IMR-90 (cell line): ENCODE results near the gene DMAC2L. TPM values are rescaled to one million over a fixed set of nuclear protein-coding genes. Genes with fewer than 3 reads are reported as not detected.
A peak's percentile ranks its signal among the peaks of the same experiment; 100 is the strongest.

Source experiments
- ATAC-seq: fragments of 200-7000 bp; cut with Tn5 transposase; 2 replicates; pipeline ENCODE4 v1.9.1; 2020; ENCODE audit warnings: low read depth, mild to moderate bottlenecking, moderate library complexity
- BruUV-seq: library from RNA; stranded (reverse); fragments of 400-500 nt; replicated peaks from 2 replicates; lab custom pipeline; 2021; lab: Mats Ljungman, UMichigan
- CTCF ChIA-PET: fragments of 300-600 bp; formaldehyde crosslinking; extraction: SDS; loops from one replicate; lab custom pipeline; 2021; ENCODE audit warnings: antibody characterized with exemption; lab: Yijun Ruan, JAX
- POLR2A ChIA-PET: fragments of 300-600 bp; sonication (Branson Sonifier 250); formaldehyde crosslinking; loops from one replicate; lab custom pipeline; 2022; ENCODE audit warnings: antibody characterized with exemption; ENCODE audit not compliant: unreplicated experiment; lab: Charles Lee
- DNase-seq: peaks from one replicate; pipeline ENCODE4 v3.0.0; 2013
- H2AFZ ChIP-seq: replicated peaks from 2 replicates; pipeline ENCODE3; 2013; ENCODE audit warnings: low read length, mild to moderate bottlenecking; ENCODE audit not compliant: poor library complexity
- H2AK5ac ChIP-seq: 2 replicates; pipeline ENCODE4 v1.6.1; 2013; ENCODE audit warnings: low read depth, low read length, inconsistent platforms
- H2AK9ac ChIP-seq: replicated peaks from 2 replicates; pipeline ENCODE3; 2013; ENCODE audit warnings: mild to moderate bottlenecking, low read depth, low read length, moderate library complexity; ENCODE audit not compliant: poor library complexity
- H2BK120ac ChIP-seq: 2 replicates; pipeline ENCODE4 v1.6.1; 2013; ENCODE audit warnings: low read depth, low read length, inconsistent platforms
- H2BK15ac ChIP-seq: 3 replicates; pipeline ENCODE4 v1.6.1; 2013; ENCODE audit warnings: low read depth, low read length, inconsistent platforms
- H2BK20ac ChIP-seq: 2 replicates; pipeline ENCODE4 v1.6.1; 2013; ENCODE audit warnings: low read depth, mild to moderate bottlenecking, inconsistent platforms, low read length, moderate library complexity
- H2BK5ac ChIP-seq: 2 replicates; pipeline ENCODE4 v1.6.1; 2013; ENCODE audit warnings: mild to moderate bottlenecking, low read depth, low read length, inconsistent platforms; ENCODE audit not compliant: poor library complexity, severe bottlenecking
- H3K14ac ChIP-seq: replicated peaks from 2 replicates; pipeline ENCODE4 v1.6.1; 2013; ENCODE audit warnings: low read depth, low read length, inconsistent platforms
- H3K18ac ChIP-seq: 2 replicates; pipeline ENCODE4 v1.6.1; 2013; ENCODE audit warnings: low read depth, low read length, control low read depth
- H3K23ac ChIP-seq: 2 replicates; pipeline ENCODE4 v1.6.1; 2013; ENCODE audit warnings: low read depth, low read length, inconsistent platforms
- H3K27ac ChIP-seq: 2 replicates; pipeline ENCODE4 v1.5.1; 2013; ENCODE audit warnings: mild to moderate bottlenecking, control low read depth, low read length; ENCODE audit not compliant: insufficient read depth
- H3K27me3 ChIP-seq: 2 replicates; pipeline ENCODE4 v1.6.1; 2013; ENCODE audit warnings: low read length; ENCODE audit not compliant: control insufficient read depth, insufficient read depth
- H3K36me3 ChIP-seq: 2 replicates; pipeline ENCODE4 v1.6.1; 2013; ENCODE audit warnings: low read length, mixed read lengths; ENCODE audit not compliant: control insufficient read depth, insufficient read depth
- H3K4ac ChIP-seq: 2 replicates; pipeline ENCODE4 v1.6.1; 2013; ENCODE audit warnings: low read depth, low read length, inconsistent platforms
- H3K4me1 ChIP-seq: 2 replicates; pipeline ENCODE4 v1.6.1; 2013; ENCODE audit warnings: low read length, mixed read lengths; ENCODE audit not compliant: control insufficient read depth, insufficient read depth
- H3K4me2 ChIP-seq: 2 replicates; pipeline ENCODE4 v1.6.1; 2013; ENCODE audit warnings: low read depth, mild to moderate bottlenecking, control low read depth, low read length, moderate library complexity
- H3K4me3 ChIP-seq: 2 replicates; pipeline ENCODE4 v1.5.1; 2013; ENCODE audit warnings: low read depth, mild to moderate bottlenecking, control low read depth, low read length, moderate library complexity; ENCODE audit not compliant: insufficient read depth
- H3K56ac ChIP-seq: 2 replicates; pipeline ENCODE4 v1.6.1; 2013; ENCODE audit warnings: low read length, inconsistent platforms; ENCODE audit not compliant: insufficient read depth; ENCODE audit errors: extremely low read depth
- H3K79me1 ChIP-seq, 2 experiments: 2 replicates each; pipeline ENCODE4 v1.6.1; 2013; ENCODE audit warnings: low read length in 2 of 2, inconsistent platforms in 1 of 2, low read depth in 1 of 2
- H3K9ac ChIP-seq: 2 replicates; pipeline ENCODE4 v1.6.1; 2013; ENCODE audit warnings: low read depth, low read length, control low read depth
- H3K9me1 ChIP-seq: 2 replicates; pipeline ENCODE4 v1.6.1; 2013; ENCODE audit warnings: low read length, inconsistent platforms; ENCODE audit not compliant: insufficient read depth
- H3K9me3 ChIP-seq: 2 replicates; pipeline ENCODE4 v1.6.1; 2013; ENCODE audit warnings: low read length; ENCODE audit not compliant: control insufficient read depth, insufficient read depth
- H4K20me1 ChIP-seq: 2 replicates; pipeline ENCODE4 v1.6.1; 2013; ENCODE audit warnings: low read length, inconsistent platforms; ENCODE audit not compliant: insufficient read depth
- H4K5ac ChIP-seq: 2 replicates; pipeline ENCODE4 v1.6.1; 2013; ENCODE audit warnings: mild to moderate bottlenecking, low read depth, low read length, control low read depth
- H4K8ac ChIP-seq, 2 experiments: 2 replicates each; pipeline ENCODE4 v1.6.1; 2013; ENCODE audit warnings: low read depth in 2 of 2, low read length in 2 of 2, control low read depth in 1 of 2, inconsistent platforms in 1 of 2
- H4K91ac ChIP-seq: 2 replicates; pipeline ENCODE4 v1.6.1; 2013; ENCODE audit warnings: low read depth, low read length, inconsistent platforms; ENCODE audit not compliant: insufficient read depth
- BHLHE40 ChIP-seq: fragments of 150-350 bp; IDR thresholded peaks from 2 replicates; pipeline ENCODE4 v1.6.1; 2016; ENCODE audit warnings: mild to moderate bottlenecking, low read depth, low read length
- CEBPB ChIP-seq: IDR thresholded peaks from 2 replicates; pipeline ENCODE4 v1.6.1; 2012; ENCODE audit warnings: low read depth, low read length, improper control_type of control experiment
- CHD1 ChIP-seq: IDR thresholded peaks from 2 replicates; pipeline ENCODE4 v1.6.1; 2012; ENCODE audit warnings: low read depth, low read length, improper control_type of control experiment
- ELK1 ChIP-seq: fragments of 150-350 bp; IDR thresholded peaks from 2 replicates; pipeline ENCODE4 v1.6.1; 2016; ENCODE audit warnings: low read depth, mild to moderate bottlenecking, low read length, moderate library complexity, borderline replicate concordance
- MAZ ChIP-seq: IDR thresholded peaks from 2 replicates; pipeline ENCODE4 v1.6.1; 2012; ENCODE audit warnings: low read depth, mild to moderate bottlenecking, low read length, improper control_type of control experiment, moderate library complexity, borderline replicate concordance
- NFE2L2 ChIP-seq: fragments of 150-350 bp; IDR thresholded peaks from 2 replicates; pipeline ENCODE4 v1.6.1; 2016; ENCODE audit warnings: low read depth, mild to moderate bottlenecking, low read length
- POLR2A ChIP-seq: IDR thresholded peaks from 2 replicates; pipeline ENCODE4 v1.6.1; 2012; ENCODE audit warnings: mild to moderate bottlenecking, low read depth, low read length
- RCOR1 ChIP-seq: IDR thresholded peaks from 2 replicates; pipeline ENCODE4 v1.6.1; 2012; ENCODE audit warnings: mild to moderate bottlenecking, low read length, improper control_type of control experiment; ENCODE audit not compliant: insufficient replicate concordance
- RFX5 ChIP-seq: IDR thresholded peaks from 2 replicates; pipeline ENCODE4 v1.8.0; 2012; ENCODE audit warnings: low read depth, mild to moderate bottlenecking, low read length, moderate library complexity
- SMC3 ChIP-seq: fragments of 150-350 bp; IDR thresholded peaks from 2 replicates; pipeline ENCODE4 v1.6.1; 2016; ENCODE audit warnings: low read depth, mild to moderate bottlenecking, antibody characterized with exemption, low read length, moderate library complexity
- USF2 ChIP-seq: fragments of 150-350 bp; IDR thresholded peaks from 2 replicates; pipeline ENCODE4 v1.6.1; 2017; ENCODE audit warnings: mild to moderate bottlenecking, antibody characterized with exemption, low read length, low read depth
- WGBS, 2 experiments: methylation state at CpG; one replicate each; pipeline versions ENCODE4 v1.1.5 to v1.1.7; 2013; ENCODE audit warnings: missing lambda C conversion rate in 2 of 2; ENCODE audit not compliant: insufficient read length in 1 of 2; ENCODE audit errors: extremely low coverage in 2 of 2; 5-methylcytosine and 5-hydroxymethylcytosine counted together
- dilution Hi-C: fragments of 300-500 bp; cut with HindIII; formaldehyde crosslinking; loops from one replicate; pipeline ENCODE4 v1.14.3; 2018; ENCODE audit warnings: low sequenced_read_pairs; ENCODE audit not compliant: unreplicated experiment
- in situ Hi-C: fragments of 300-500 bp; cut with MboI; formaldehyde crosslinking; loops from 3 replicates; pipeline ENCODE4 v1.14.3; 2019; ENCODE audit warnings: low sequenced_read_pairs, inconsistent platforms, mixed read lengths
- intact Hi-C: fragments of 100-400 bp; cut with micrococcal nuclease; formaldehyde crosslinking; loops from 2 replicates; pipeline ENCODE4 v1.10.0; 2022
- polyA plus RNA-seq, 3 experiments: library from polyadenylated mRNA; depleted of rRNA; stranded (reverse); fragments of >200 nt; gene quantifications; 2 replicates each; pipeline ENCODE4 v1.2.3, GENCODE V29; 2012; ENCODE audit warnings: low replicate concordance in 1 of 3
- total RNA-seq: library from RNA; depleted of rRNA; stranded (reverse); fragments of >200 nt; gene quantifications from 2 replicates; pipeline ENCODE4 v1.2.3, GENCODE V29; 2012
- TF ChIP-seq, protein P1 (sequence below): conservative IDR thresholded peaks from 2 replicates; pipeline ENCODE4 v1.5.1; 2012; ENCODE audit warnings: mild to moderate bottlenecking, low read depth, low read length, improper control_type of control experiment

Gene DMAC2L
- total and polyA plus RNA-seq, 2 of the 4 experiments (the other 2 are of a cell fraction): 5.0 to 6.1 TPM

- 0 out of 2 replicates have a peak overlapping the region, but pooled peaks have one; percentile 17 for H3K56ac ChIP-seq
- H2BK120ac ChIP-seq: peak overlapping the region; percentile 81
- CTCF ChIA-PET: interaction anchor here (1.1 to 1.2 kb wide), 2 partner anchors 54 to 180 kb away, joined by 3 read pairs; partner anchors contain the start of gene CDKL1
- no peaks in the 10 kb centered on the region for H3K9me3 ChIP-seq
- peak overlapping the region; percentile 81; the same call in 1 of the 2 replicates for H3K4ac ChIP-seq
- no peak overlapping the region for H3K14ac ChIP-seq
- POLR2A ChIA-PET: no interaction called here
- dilution Hi-C loops (no loop called here), intact Hi-C loops (loop anchor here (2.0 kb wide), 1 partner anchor 189 kb away; the partner anchor contains the start of gene MAP4K5), in situ Hi-C loops (no loop called here)
- H3K9me1 ChIP-seq: peaks cover 16% of the 10 kb centered on the region
- H3K36me3 ChIP-seq: no peaks in the 10 kb centered on the region
- H4K91ac ChIP-seq: peak overlapping the region; percentile 84; the same call in 1 of the 2 replicates
- peak overlapping the region; percentile 10; the same call in 1 of the 2 replicates for H3K18ac ChIP-seq
- no peak overlapping the region; the same call in 1 of the 2 replicates for H3K23ac ChIP-seq
- H4K5ac ChIP-seq: peak overlapping the region; percentile 1; the same call in 1 of the 2 replicates
- no peak overlapping the region for H3K4me2 ChIP-seq
- no peak overlapping the region for H2AFZ ChIP-seq
- H2BK15ac ChIP-seq: peak overlapping the region; percentile 57; the same call in 1 of the 3 replicates
- no peak overlapping the region for H3K4me3 ChIP-seq
- no peak overlapping the region for H2BK5ac ChIP-seq
- no CpG with 5 or more reads among the region's 1 CpG for WGBS, 2 experiments
- no TSS peak for BruUV-seq
- H2BK20ac ChIP-seq: peak overlapping the region; percentile 92
- peak overlapping the region in 1 of 2 experiments; percentile 62; a peak in 2 of 4 replicates for H4K8ac ChIP-seq
- H3K79me1 ChIP-seq: peaks cover 0 to 20% of the 10 kb centered on the region in 2 experiments; a peak in 1 of 4 replicates
- H2AK5ac ChIP-seq: no peak overlapping the region; the same call in 1 of the 2 replicates
- no peak for ATAC-seq
- no peaks in the 10 kb centered on the region for H4K20me1 ChIP-seq
- no peak for DNase-seq
- no peaks in the 10 kb centered on the region for H3K27me3 ChIP-seq
- H3K9ac ChIP-seq: no peak overlapping the region
- TF ChIP-seq ELK1 (no peak), BHLHE40 (no peak), USF2 (no peak), MAZ (no peak), CHD1 (no peak), RFX5 (no peak), POLR2A (no peak), RCOR1 (no peak), NFE2L2 (no peak), CEBPB (no peak), SMC3 (no peak)
- TF ChIP-seq, protein P1, sequence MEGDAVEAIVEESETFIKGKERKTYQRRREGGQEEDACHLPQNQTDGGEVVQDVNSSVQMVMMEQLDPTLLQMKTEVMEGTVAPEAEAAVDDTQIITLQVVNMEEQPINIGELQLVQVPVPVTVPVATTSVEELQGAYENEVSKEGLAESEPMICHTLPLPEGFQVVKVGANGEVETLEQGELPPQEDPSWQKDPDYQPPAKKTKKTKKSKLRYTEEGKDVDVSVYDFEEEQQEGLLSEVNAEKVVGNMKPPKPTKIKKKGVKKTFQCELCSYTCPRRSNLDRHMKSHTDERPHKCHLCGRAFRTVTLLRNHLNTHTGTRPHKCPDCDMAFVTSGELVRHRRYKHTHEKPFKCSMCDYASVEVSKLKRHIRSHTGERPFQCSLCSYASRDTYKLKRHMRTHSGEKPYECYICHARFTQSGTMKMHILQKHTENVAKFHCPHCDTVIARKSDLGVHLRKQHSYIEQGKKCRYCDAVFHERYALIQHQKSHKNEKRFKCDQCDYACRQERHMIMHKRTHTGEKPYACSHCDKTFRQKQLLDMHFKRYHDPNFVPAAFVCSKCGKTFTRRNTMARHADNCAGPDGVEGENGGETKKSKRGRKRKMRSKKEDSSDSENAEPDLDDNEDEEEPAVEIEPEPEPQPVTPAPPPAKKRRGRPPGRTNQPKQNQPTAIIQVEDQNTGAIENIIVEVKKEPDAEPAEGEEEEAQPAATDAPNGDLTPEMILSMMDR: no peak
- peak overlapping the region; percentile 5; the same call in 1 of the 2 replicates for H3K27ac ChIP-seq
- H2AK9ac ChIP-seq: no peak overlapping the region
- H3K4me1 ChIP-seq: peaks cover 22% of the 10 kb centered on the region
Measured at GRCh38 chr14:50343434-50343833, 31.3 kb downstream of the DMAC2L start.
